ENCODE measurements around the gene PPFIA2. TPM values are rescaled to one million over a fixed set of nuclear protein-coding genes. Genes with fewer than 3 reads are reported as not detected.
A peak's percentile ranks its signal among the peaks of the same experiment; 100 is the strongest.
"Not testable (repeated sequence)": the region's sequence is repeated elsewhere in the genome, so short reads cannot be mapped to it uniquely, and the experiment has no call there.

PPFIA2 gene
- total RNA-seq, 4 donors from 2014 or later, result 2.0 to 6.6 (median 3.2) TPM; not detected in 1

DNA sequence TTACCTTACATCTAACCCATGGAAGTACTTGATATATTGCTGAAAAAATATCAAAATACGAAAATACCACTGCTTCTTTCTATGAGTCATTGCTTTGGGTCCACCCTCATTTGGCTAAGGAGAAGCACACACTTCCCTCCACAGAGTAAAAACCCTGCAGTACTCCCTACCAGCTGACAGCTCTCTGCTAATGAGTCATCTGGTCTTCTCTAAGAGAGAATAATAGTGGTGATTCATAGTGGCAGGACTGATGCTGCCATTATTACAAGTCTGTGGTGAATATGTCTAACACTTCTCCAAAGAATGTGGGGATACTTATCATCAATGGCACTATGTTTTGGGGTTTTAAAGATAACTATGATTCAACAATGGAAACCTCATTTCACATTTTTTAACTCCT lies 90.7 kb downstream of the PPFIA2 start:
- H3K27me3 ChIP-seq, result no peaks in the 10 kb centered on the region
- no peak overlapping the region for H3K27ac ChIP-seq
- H3K36me3 ChIP-seq, result no peaks in the 10 kb centered on the region
- H3K9me3 ChIP-seq, result no peaks in the 10 kb centered on the region
- H3K4me1 ChIP-seq, result no peaks in the 10 kb centered on the region
- TF ChIP-seq CTCF (IDR thresholded peaks at IDR 0.05) (no peak), POLR2A (IDR thresholded peaks at IDR 0.05) (no peak)
- no peak for DNase-seq
- no peak overlapping the region for H3K4me3 ChIP-seq

DNA sequence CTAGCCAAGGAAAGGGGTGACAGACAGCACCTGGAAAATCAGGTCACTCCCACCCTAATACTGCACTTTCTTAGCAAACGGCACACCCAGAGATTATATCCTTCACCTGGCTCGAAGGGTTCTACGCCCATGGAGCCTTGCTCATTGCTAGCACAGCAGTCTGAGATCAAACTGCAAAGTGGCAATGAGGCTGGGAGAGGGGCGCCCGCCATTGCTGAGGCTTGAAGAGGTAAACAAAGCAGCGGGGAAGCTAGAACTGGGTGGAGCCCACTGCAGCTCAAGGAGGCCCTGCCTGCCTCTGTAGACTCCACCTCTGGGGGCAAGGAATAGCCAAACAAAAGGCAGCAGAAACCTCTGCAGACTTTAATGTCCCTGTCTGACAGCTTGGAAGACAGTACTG lies 99.8 kb downstream of the PPFIA2 start:
- H3K4me1 ChIP-seq, DNase-seq, H3K27ac ChIP-seq, H3K4me3 ChIP-seq, H3K9me3 ChIP-seq, H3K27me3 ChIP-seq, H3K36me3 ChIP-seq: not testable (repeated sequence)

- no peak overlapping the region for H3K27ac ChIP-seq
- H3K9me3 ChIP-seq, result no peaks in the 10 kb centered on the region
- TF ChIP-seq POLR2A (IDR thresholded peaks at IDR 0.05) (no peak), CTCF (IDR thresholded peaks at IDR 0.05) (peak in 4 of 6 experiments; percentile 23 to 63 (median 53))
- no peaks in the 10 kb centered on the region for H3K27me3 ChIP-seq
- no peak overlapping the region for H3K4me3 ChIP-seq
- no peaks in the 10 kb centered on the region for H3K4me1 ChIP-seq
- H3K36me3 ChIP-seq, result no peaks in the 10 kb centered on the region
- no peak for DNase-seq
Measured at GRCh38 chr12:81644503-81644902, 114.6 kb downstream of the PPFIA2 start.

- Histone ChIP-seq H3K9me3 (no peaks in the 10 kb centered on the region), H3K4me3 (no peak overlapping the region), H3K27me3 (no peaks in the 10 kb centered on the region), H3K36me3 (no peaks in the 10 kb centered on the region), H3K27ac (no peak overlapping the region), H3K4me1 (no peaks in the 10 kb centered on the region)
- DNase-seq, result no peak
- TF ChIP-seq CTCF (IDR thresholded peaks at IDR 0.05), result no peak
- TF ChIP-seq POLR2A (IDR thresholded peaks at IDR 0.05), result no peak
Measured at GRCh38 chr12:81639196-81639595, 120.0 kb downstream of the PPFIA2 start.

DNA sequence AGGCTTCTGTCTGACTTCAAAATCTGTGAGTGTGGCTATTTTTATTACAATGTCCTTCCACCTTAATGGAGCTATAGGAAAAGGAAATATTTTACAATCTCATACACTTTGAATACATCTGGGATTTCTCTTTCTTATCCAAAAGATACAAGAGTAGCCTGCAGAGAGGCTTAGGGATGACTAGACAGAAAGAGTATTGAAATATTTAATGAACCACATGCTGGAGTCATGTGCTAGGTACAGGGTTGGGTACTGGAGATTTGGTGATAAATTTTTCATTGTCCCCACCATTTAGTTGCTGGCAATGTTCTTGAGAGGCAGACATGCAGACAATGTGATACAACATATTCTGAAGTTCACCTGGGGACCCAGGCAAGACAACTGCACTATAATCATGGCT lies 126.0 kb downstream of the PPFIA2 start:
- no peak overlapping the region for H3K4me3 ChIP-seq
- no peaks in the 10 kb centered on the region for H3K27me3 ChIP-seq
- H3K27ac ChIP-seq, result no peak overlapping the region
- no peak for DNase-seq
- TF ChIP-seq POLR2A (IDR thresholded peaks at IDR 0.05), result no peak
- TF ChIP-seq CTCF (IDR thresholded peaks at IDR 0.05), result no peak
- H3K4me1 ChIP-seq, result no peaks in the 10 kb centered on the region
- H3K36me3 ChIP-seq, result no peaks in the 10 kb centered on the region
- H3K9me3 ChIP-seq, result no peaks in the 10 kb centered on the region

DNA sequence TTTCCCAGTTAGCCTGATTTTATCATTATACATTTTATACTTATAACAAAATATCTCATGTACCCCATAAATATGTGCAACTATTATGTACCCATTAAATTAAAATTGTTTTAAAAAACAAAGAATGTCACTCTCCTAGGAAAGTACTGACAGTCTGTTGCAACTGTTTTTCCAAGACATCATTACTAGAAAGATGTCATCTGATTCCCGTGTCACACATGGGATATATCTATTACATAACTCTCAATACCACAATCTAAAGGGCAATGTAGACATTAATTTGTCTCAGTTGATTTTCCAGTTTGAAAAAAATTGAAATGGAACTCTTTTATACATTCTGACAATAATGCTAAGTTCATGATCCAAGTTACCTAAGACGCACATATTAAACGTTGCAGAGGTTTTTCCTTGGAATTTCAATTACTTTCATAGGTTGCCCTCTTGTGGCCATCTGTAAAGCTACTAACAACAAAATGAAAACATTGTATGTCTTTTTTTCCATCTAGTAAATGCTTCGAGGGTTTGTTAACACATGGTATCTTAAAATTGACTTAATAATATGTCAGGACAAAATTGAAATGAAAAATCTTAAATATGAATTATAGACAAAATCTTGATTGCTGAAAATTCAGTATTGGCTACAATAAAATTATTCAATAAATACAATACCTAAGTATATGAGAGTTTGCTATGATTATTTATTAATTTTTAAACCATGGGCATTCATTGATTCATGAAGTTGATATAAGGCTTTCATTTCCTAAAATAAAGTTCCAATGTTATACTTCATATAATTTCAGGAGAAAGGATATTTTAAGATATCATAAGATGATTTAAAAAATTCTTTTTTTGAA lies 131.6 kb downstream of the PPFIA2 start:
- DNase-seq, result no peak
- H3K4me1 ChIP-seq, result no peaks in the 10 kb centered on the region
- TF ChIP-seq CTCF (IDR thresholded peaks at IDR 0.05), result peak in 4 of 6 experiments; percentile 24 to 54 (median 47)
- no peak for TF ChIP-seq POLR2A (IDR thresholded peaks at IDR 0.05)
- H3K27ac ChIP-seq, result no peak overlapping the region
- no peak overlapping the region for H3K4me3 ChIP-seq
- no peaks in the 10 kb centered on the region for H3K36me3 ChIP-seq
- H3K27me3 ChIP-seq, result no peaks in the 10 kb centered on the region
- H3K9me3 ChIP-seq, result no peaks in the 10 kb centered on the region

Data from Peyer's patch (tissue), 4 donors.